Type B pancreatic cell (in vitro differentiated cells): ENCODE data around the gene SH3GL3. TPM values are rescaled to one million over a fixed set of nuclear protein-coding genes. Genes with fewer than 3 reads are reported as not detected.

Source experiments
- DNase-seq: peaks from one replicate; pipeline ENCODE4 v3.0.0; 2021; ENCODE audit warnings: mixed read lengths; ENCODE audit not compliant: unreplicated experiment; ENCODE audit errors: extremely low spot score
- H3K27ac Mint-ChIP-seq: 2 replicates; pipeline ENCODE4 v1.8.0; 2021; ENCODE audit warnings: mild to moderate bottlenecking, mixed read lengths
- H3K27me3 Mint-ChIP-seq: 2 replicates; pipeline ENCODE4 v1.8.0; 2021; ENCODE audit warnings: mixed read lengths
- H3K36me3 Mint-ChIP-seq: 2 replicates; pipeline ENCODE4 v1.8.0; 2021; ENCODE audit warnings: mixed read lengths
- H3K4me1 Mint-ChIP-seq: one replicate; pipeline ENCODE4 v1.8.0; 2021; ENCODE audit warnings: mixed read lengths; ENCODE audit not compliant: unreplicated experiment
- H3K4me3 Mint-ChIP-seq: 2 replicates; pipeline ENCODE4 v1.8.0; 2021; ENCODE audit warnings: mild to moderate bottlenecking, mixed read lengths
- H3K9me3 Mint-ChIP-seq: 2 replicates; pipeline ENCODE4 v1.8.0; 2021; ENCODE audit warnings: mixed read lengths
- CTCF ChIP-seq: fragments of 200-600 bp; sonication (generic); conservative IDR thresholded peaks from 2 replicates; pipeline ENCODE4 v1.5.0; 2021; ENCODE audit warnings: antibody characterized with exemption, mild to moderate bottlenecking
- total RNA-seq: library from RNA; stranded (reverse); gene quantifications from 2 replicates; pipeline ENCODE4 v1.2.1, GENCODE V29; 2021; ENCODE audit warnings: low replicate concordance

SH3GL3 gene
- total RNA-seq, 1 donor from 2014 or later, result 10.0 TPM

- Mint-ChIP-seq H3K9me3 (peaks cover 11% of the 10 kb centered on the region), H3K27ac (no peak overlapping the region), H3K4me3 (no peak overlapping the region), H3K36me3 (peaks cover 6% of the 10 kb centered on the region), H3K4me1 (peaks cover 6% of the 10 kb centered on the region), H3K27me3 (no peaks in the 10 kb centered on the region)
- TF ChIP-seq CTCF, result no peak
- no peak for DNase-seq
Measured at GRCh38 chr15:83515164-83515563, 68.0 kb downstream of the SH3GL3 start.

- TF ChIP-seq CTCF, result no peak
- Mint-ChIP-seq H3K27ac (no peak overlapping the region), H3K4me3 (no peak overlapping the region), H3K27me3 (no peaks in the 10 kb centered on the region), H3K36me3 (peaks cover 6% of the 10 kb centered on the region), H3K9me3 (peaks cover 11% of the 10 kb centered on the region), H3K4me1 (peaks cover 6% of the 10 kb centered on the region)
- DNase-seq, result no peak
Measured at GRCh38 chr15:83516935-83517334, 69.8 kb downstream of the SH3GL3 start.

- H3K4me3 Mint-ChIP-seq, result no peak overlapping the region
- peaks cover 5% of the 10 kb centered on the region for H3K27me3 Mint-ChIP-seq
- H3K9me3 Mint-ChIP-seq, result peaks cover 4% of the 10 kb centered on the region
- H3K4me1 Mint-ChIP-seq, result no peaks in the 10 kb centered on the region
- DNase-seq, result no peak
- H3K27ac Mint-ChIP-seq, result no peak overlapping the region
- H3K36me3 Mint-ChIP-seq, result no peaks in the 10 kb centered on the region
- TF ChIP-seq CTCF, result no peak
Measured at GRCh38 chr15:83526319-83526718, 79.2 kb downstream of the SH3GL3 start.

- Mint-ChIP-seq H3K27me3 (no peaks in the 10 kb centered on the region), H3K36me3 (no peaks in the 10 kb centered on the region), H3K4me1 (peaks cover 4% of the 10 kb centered on the region), H3K27ac (no peak overlapping the region), H3K9me3 (no peaks in the 10 kb centered on the region), H3K4me3 (no peak overlapping the region)
- DNase-seq, result no peak
- no peak for TF ChIP-seq CTCF
Measured at GRCh38 chr15:83533410-83533962, 86.3 kb downstream of the SH3GL3 start.

GRCh38 chr15:83537606-83538005 lies 90.5 kb downstream of the SH3GL3 start:
- DNase-seq, result no peak
- H3K4me3 Mint-ChIP-seq, result no peak overlapping the region
- no peaks in the 10 kb centered on the region for H3K27me3 Mint-ChIP-seq
- no peaks in the 10 kb centered on the region for H3K36me3 Mint-ChIP-seq
- no peak overlapping the region for H3K27ac Mint-ChIP-seq
- H3K9me3 Mint-ChIP-seq, result peaks cover 15% of the 10 kb centered on the region
- H3K4me1 Mint-ChIP-seq, result peaks cover 4% of the 10 kb centered on the region
- TF ChIP-seq CTCF, result no peak

- Mint-ChIP-seq H3K4me1 (peaks cover 3% of the 10 kb centered on the region), H3K27me3 (peaks cover 5% of the 10 kb centered on the region), H3K27ac (no peak overlapping the region), H3K4me3 (no peak overlapping the region), H3K36me3 (peaks cover 5% of the 10 kb centered on the region), H3K9me3 (peaks cover 15% of the 10 kb centered on the region)
- DNase-seq, result no peak
- no peak for TF ChIP-seq CTCF
Measured at GRCh38 chr15:83538682-83539081, 91.5 kb downstream of the SH3GL3 start.
